HG03064 (cell line): ENCODE data around the gene EFNB1.
"Not testable (repeated sequence)": the region's sequence is repeated elsewhere in the genome, so short reads cannot be mapped to it uniquely, and the experiment has no call there.

Experiments used
- ATAC-seq: cut with Tn5 transposase; IDR thresholded peaks from one replicate; pipeline ENCODE4 v1.9.1; 2021; ENCODE audit warnings: low read depth; ENCODE audit not compliant: unreplicated experiment

The EFNB1 gene

GRCh38 chrX:68828740-68829581, at the start of gene EFNB1:
TSS of gene EFNB1 (plus strand) at chrX:68829021. CDS start at chrX:68829777, 756 bp downstream.
- peak; percentile 92 for ATAC-seq

DNA sequence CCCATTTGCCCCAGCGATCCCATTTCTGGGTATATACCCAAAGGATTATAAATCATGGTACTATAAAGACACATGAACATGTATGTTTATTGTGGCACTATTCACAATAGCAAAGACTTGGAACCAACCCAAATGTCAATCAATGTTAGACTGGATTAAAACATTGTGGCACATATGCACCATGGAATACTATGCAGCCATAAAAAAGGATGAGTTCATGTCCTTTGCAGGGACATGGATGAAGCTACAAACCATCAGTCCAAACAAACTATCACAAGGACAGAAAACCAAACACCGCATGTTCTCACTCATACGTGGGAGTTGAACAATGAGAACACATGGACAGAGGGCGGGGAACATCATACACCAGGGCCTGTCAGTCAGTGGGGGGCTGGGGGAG, 47.5 kb upstream of the EFNB1 start:
- not testable (repeated sequence) for ATAC-seq

DNA sequence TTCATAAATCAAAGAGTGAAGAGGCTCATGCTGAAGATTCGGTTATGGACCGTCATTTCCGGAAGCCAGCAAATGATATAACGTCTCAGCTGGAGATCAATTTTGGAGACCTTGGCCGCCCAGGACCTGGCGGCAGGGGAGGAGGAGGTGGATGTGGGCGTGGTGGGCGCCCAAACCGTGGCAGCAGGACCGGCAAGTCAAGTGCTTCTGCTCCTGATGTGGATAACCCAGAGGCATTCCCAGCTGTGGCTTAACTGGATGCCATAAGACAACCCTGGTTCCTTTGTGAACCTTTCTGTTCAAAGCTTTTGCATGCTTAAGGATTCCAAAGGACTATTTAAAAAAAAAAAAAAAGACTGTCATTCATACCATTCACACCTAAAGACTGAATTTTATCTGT, 44.0 kb upstream of the EFNB1 start:
- ATAC-seq = no peak

GRCh38 chrX:68786581-68786980, 42.2 kb upstream of the EFNB1 start:
- ATAC-seq = not testable (repeated sequence)

DNA sequence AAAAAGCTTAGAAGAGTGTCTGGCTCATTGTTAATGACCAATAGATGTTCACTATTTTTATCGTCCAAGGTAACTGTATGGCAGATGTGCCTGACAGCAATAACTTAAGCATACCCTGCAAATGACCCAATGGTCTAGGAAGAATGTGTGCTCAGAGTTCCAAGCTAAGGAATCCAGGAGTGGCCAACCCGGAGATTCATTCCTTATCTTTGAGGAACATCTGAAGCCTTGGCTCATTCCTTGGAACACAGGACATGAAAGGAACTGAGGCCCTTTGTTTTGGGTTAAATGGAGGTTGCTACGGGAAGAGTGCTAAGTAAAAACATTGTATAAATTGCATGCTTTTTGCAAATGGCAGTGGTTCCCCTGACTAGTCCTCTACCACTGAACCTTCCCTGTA, 38.9 kb upstream of the EFNB1 start:
- no peak for ATAC-seq

DNA sequence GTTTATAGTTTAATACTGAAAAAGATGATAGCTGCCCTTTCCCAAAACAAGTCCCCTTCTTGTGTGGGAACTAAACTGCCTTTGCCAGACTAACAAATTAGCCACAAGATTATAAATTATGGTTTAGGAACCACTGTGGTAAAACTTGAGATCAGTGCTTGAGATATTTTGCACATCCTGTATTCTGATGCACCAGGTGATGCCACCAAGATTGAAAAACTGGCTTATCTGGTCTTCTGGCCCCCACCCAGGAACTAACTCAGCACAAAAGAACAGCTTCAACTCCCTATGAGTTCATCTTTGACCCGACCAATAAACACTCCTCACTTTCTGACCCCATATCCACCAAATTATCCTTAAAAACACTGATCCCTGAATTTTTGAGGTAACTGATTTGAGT, 36.7 kb upstream of the EFNB1 start:
- ATAC-seq = no peak

GRCh38 chrX:68794461-68794860, 34.4 kb upstream of the EFNB1 start:
- no peak for ATAC-seq

DNA sequence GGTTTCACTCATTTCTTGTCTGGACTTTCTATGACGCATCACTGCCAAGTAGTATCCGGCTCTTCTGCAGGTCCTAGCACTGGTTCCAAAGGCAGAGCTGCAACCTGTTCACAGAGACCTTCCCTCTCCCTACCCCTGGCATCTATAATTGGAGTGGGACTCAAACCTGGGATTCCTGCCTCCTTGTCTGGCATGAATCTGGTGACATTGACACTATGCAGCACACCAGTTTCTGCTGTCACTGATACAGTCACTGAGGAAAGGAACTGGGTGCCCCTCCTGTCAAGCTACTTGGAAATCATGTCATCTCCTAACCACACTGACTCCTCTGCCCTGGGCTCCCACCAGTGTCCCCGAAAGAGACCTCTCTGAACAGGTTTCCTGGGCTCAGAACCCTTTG, 33.1 kb upstream of the EFNB1 start:
- ATAC-seq = no peak

DNA sequence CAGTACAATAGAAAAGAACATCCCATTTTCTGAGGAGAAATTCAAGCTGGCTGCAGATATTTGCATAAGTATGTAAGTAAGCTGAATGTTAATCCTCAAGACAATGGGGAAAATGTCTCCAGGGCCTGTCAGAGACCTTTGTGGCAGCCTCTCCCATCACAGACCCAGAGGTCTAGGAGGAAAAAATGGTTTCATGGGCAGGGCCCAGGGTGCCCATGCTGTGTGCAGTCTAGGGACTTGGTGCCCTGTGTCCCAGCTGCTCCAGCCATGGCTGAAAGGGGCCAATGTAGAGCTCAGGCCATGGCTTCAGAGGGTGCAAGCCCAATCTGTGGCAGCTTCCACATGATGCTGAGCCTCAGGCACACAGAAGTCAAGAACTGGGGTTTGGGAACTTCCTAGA, 30.4 kb upstream of the EFNB1 start:
- not testable (repeated sequence) for ATAC-seq

DNA sequence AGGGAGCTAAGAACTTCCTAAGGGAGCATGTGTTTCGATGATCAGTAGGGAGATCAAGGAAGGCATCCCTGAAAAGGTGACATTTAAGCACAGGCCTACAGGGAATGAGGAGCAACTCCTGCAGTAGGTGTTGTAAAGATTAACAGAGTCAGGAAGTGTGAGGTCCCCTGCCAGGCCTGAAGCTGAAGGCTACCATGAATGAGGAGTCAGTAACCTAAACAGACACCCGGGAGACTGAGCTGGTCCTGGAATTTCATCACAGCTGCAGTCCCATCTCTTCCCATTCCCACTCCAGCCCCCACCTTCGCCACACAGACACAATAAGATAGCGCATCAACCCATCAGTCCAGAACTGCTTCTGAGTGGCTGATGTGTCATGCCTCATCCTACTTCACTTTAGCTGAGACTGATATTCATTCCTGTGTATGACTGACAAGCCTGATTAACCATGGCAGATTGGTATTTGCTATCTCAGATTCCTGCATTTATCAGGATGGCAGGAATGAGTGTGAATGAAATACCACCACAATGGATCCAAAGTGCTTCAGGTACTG, 27.0 kb upstream of the EFNB1 start:
- ATAC-seq = no peak

- ATAC-seq = no peak
Measured at GRCh38 chrX:68807818-68808217, 21.0 kb upstream of the EFNB1 start.

DNA sequence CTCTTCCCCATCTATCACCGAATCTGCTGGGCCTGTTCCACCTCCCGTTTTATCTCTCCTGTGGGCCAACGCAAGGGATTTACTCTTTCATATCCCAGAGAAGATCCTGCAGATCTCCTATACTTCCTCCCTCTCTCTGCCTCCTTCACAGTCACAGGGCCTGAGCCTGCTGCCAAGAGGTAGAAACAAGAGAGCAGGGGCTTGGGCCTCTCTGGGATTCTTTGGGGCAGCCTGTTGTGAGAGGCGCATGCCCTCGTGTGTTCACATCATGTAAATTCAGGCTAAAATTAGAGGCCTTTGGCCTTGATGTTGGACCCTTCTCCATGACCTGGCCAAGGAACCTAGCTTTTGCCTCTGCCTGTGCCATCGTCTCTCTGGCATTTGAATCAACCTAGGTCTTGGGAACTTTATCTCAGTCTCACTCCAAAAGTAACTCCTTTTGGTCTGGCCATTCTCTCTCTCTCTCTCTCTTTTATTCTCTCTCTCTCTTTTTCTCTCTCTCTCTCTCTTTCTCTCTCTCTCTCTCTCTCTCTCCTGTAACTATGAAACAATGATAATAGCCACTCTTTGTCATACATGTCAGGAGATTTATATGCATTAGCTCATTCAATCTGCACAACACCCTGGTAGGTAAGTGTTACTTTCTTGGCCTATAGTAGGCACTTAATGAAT, 20.0 kb upstream of the EFNB1 start:
- no peak for ATAC-seq

DNA sequence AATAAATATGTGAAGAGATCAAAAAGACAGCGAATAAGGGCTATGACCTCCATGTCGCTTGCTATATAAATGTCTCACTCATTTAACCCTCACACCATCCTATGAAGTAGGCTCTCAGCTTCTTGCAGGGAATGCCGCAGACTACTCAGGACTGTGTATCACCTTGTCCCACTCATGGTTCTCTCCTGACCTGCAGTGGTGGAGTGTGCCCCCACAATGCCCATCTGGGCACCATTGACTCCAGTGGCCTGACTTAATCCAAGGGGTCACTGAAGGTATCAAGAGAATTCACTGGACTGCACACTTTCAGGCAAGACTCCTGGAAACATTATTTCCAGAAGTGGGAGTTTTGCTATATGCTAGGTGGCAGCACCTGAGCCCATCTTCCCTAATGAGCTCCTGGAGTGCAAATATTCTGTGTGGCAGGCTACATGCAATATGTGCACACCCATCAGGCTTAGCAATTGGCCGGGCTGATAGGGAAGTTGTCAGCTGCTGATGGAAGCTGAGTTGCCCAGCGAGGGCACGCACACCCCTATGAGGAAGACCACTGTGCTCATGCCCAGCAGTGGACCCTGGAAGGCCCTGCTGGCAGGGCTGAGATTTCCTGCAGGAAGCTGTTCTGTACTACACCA, 8.2 kb upstream of the EFNB1 start:
- no peak for ATAC-seq

DNA sequence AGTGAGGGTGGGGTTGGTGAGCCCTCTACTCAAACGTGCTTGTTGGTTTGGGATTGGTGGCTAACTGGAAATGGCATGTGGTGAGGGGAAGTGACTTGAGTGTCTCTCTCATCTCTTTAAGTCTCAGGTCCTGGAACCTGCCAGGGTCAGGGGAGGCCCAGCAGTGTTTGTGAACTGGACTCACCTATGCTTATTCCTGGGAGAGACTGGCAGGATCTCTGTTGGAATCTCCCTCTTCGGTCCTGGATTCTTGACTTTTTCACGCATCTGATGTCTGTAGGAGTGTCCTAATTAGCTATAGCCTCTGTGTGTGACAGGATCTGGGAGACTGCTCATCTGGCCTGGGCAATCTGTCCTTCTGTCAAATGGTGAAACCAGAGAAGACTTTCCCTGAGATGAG, 7.2 kb upstream of the EFNB1 start:
- ATAC-seq = no peak

DNA sequence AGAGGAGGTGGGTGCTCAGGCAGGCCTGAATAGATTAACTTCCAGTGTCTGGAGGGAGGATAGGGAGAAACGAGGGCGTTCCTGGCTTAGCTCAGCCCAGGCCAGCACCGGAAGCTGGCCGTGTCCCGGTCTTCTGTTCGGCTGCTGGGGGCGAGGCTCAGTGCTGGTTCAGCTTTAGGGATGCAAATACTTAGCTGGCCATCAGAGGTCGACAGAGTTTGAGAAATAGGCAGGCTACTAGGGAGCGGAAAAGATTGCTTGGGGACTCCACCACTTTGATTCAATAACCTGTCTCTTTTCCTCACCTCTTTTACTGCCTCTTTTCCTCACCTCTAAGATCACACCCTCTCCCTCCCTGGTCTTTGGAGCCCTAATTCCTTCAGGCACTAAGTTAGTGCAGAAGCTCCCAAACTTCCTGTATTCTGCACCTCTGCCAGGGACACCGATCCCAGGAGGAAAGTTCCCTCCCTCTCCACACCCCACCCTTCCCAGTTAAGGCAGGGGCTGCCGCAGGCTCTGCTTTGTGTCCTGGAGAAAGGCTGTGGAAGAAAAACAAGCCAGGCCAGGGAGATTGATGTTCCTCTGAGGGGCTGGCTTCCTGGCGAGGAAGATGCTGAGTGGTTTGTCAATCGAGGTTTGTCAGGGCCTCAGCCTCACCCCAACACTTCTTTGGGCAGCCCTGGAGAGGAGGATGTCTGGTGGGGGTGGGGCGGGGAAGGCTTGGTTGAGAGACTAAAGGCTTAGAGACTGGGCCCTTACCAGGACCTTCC, 6.0 kb upstream of the EFNB1 start:
- ATAC-seq = no peak

DNA sequence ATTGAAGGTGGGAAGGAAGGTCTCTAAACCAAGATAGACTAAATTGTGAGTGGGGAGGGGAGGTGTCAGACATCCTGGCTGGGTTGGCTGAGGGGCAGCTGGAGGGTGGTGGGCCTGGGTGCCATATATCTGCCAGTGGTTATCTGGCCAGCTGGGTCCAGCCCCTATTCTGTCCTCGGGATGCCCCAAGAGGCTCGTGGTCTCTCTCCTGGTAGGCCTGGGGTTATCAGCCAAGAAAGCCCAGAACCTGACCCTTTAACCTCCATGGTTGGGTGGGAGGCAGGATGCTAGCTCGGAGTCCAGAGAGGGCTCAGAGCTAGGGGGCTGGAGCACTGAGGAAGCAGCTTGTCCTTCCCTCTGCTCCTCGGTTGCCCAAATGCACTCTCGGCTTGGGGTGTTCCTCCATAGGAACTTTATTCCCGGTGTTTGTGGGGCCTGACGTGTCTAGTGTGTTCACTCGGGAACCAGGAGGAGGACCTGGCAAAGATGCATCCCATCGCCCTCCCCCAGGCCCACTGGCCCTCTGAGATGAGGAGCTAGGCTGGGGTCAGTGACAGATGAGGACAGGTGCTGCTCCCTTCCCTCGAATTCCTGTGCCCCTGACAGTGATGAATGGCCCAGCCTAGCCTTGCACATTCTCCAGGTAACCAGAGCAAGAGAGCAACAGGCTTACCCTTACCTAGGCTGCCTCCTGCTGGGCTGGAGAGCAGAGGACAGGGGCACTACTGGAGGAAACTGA, 5.2 kb upstream of the EFNB1 start:
- no peak for ATAC-seq

DNA sequence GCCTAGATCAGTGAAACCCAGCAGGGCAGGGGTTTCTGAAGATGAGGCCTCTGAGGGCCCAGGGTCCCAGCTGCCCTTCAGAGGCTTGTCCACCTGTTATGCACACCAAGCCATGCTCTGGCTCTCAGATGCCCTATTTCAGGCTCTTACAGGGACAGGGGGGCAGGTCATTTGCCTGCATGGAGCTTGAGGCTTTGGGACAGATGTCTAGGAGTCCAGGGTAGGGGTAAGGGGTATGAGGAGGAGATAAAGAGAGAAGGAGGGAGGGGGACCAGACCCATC, 4.7 kb upstream of the EFNB1 start:
- no peak for ATAC-seq

DNA sequence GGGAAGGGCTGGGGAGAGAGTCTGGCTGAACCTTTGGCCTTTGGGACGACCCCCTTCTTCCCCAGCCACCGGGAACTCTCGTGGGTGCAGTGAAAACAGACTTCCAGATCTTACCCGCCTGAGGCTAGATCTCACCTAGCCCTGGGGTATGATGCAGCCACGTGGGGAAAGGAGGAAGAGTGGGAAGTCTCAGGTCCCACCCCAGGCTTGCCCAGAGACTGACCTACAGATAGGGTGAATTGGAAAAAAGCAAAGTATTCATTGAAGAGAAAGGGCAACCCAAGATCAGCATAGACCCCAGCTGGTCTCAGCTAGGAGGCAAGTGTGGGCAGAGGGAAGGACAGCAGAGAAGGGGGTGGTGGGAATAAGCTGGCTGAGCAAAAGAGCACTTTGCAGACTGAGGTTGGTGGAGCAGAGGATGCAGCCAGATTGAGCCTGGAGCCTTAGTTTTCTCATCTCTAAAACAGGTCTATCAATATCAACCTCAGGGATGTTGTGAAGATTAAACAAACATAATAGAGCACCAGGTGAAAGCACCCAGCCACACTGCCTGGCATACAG, 4.2 kb upstream of the EFNB1 start:
- ATAC-seq = no peak

GRCh38 chrX:68826113-68826980, 2.5 kb upstream of the EFNB1 start:
- ATAC-seq = no peak
